ENCODE data around the gene RHOU.

DNA sequence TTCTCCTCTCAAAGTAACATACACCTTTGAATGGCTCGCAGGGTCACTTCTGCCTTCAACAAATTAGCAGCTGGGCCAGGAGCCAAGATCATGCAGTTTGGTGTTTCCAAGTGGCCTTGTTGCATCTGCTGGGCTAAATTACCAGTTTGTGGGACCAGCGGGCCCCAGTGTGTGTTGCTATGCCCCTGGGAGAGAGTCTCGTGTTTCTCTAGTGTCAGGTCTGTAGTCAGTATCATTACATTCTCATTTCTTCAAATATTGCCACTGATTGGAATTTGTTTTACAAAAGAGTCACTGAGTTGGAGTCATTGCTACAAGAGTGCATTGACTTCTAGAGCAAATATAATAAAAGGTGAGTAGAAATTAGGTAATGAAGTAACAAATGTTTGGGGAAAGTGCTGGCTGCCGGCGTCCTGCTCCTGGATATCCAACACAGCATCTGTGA is 35.5 kb downstream of the RHOU start:
- TF ChIP-seq, protein P1, sequence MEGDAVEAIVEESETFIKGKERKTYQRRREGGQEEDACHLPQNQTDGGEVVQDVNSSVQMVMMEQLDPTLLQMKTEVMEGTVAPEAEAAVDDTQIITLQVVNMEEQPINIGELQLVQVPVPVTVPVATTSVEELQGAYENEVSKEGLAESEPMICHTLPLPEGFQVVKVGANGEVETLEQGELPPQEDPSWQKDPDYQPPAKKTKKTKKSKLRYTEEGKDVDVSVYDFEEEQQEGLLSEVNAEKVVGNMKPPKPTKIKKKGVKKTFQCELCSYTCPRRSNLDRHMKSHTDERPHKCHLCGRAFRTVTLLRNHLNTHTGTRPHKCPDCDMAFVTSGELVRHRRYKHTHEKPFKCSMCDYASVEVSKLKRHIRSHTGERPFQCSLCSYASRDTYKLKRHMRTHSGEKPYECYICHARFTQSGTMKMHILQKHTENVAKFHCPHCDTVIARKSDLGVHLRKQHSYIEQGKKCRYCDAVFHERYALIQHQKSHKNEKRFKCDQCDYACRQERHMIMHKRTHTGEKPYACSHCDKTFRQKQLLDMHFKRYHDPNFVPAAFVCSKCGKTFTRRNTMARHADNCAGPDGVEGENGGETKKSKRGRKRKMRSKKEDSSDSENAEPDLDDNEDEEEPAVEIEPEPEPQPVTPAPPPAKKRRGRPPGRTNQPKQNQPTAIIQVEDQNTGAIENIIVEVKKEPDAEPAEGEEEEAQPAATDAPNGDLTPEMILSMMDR (IDR thresholded peaks at IDR 0.05; ENCODE audit: insufficient read depth, low read depth, low read length), result no peak
- no peak for TF ChIP-seq EZH2 (IDR thresholded peaks at IDR 0.05; ENCODE audit: insufficient read depth, low read length)

Measured in astrocyte (in vitro differentiated cells and primary cell).